ENCODE results near the gene SPRY2. TPM values are rescaled to one million over a fixed set of nuclear protein-coding genes. Genes with fewer than 3 reads are reported as not detected.

SPRY2 gene
- total and polyA plus RNA-seq, 2 of the 4 experiments (the other 2 are of a cell fraction): 21.1 to 47.9 TPM

GRCh38 chr13:80388506-80388905 is 47.6 kb upstream of the SPRY2 start:
- H3K18ac ChIP-seq (ENCODE audit: low read depth, low read length): no peak overlapping the region
- no peaks in the 10 kb centered on the region for H3K9me1 ChIP-seq (ENCODE audit: insufficient read depth, low read length)
- in situ Hi-C loops (cut with MboI; ENCODE audit: low sequenced_read_pairs) (no loop called here), dilution Hi-C loops (cut with HindIII; ENCODE audit: low sequenced_read_pairs, unreplicated experiment) (no loop called here), intact Hi-C loops (cut with micrococcal nuclease) (loop anchor here (5.0 kb wide), 1 partner anchor 474 kb away; no protein-coding TSS in a partner anchor)
- no peak overlapping the region for H2BK15ac ChIP-seq (ENCODE audit: low read depth, low read length)
- H2AK9ac ChIP-seq (replicated peaks; ENCODE audit: low read depth, low read length, poor library complexity): no peak overlapping the region
- no peak overlapping the region for H2BK5ac ChIP-seq (ENCODE audit: low read depth, low read length, poor library complexity, severe bottlenecking)
- H3K4ac ChIP-seq (ENCODE audit: low read depth, low read length): no peak overlapping the region
- ChIA-PET POLR2A (ENCODE audit: unreplicated experiment) (interaction anchor here (0.6 kb wide), 1 partner anchor 11 kb away, joined by 5 read pairs; no protein-coding TSS in a partner anchor), CTCF (no interaction called here)
- H4K5ac ChIP-seq (ENCODE audit: low read depth, low read length): no peak overlapping the region
- no peaks in the 10 kb centered on the region for H3K9me3 ChIP-seq (ENCODE audit: control insufficient read depth, insufficient read depth, low read length)
- H3K9ac ChIP-seq (ENCODE audit: low read depth, low read length): no peak overlapping the region
- no peaks in the 10 kb centered on the region; the same call in 1 of the 2 replicates for H3K27me3 ChIP-seq (ENCODE audit: control insufficient read depth, insufficient read depth, low read length)
- H3K36me3 ChIP-seq (ENCODE audit: control insufficient read depth, insufficient read depth, low read length): no peaks in the 10 kb centered on the region
- BruUV-seq (replicated peaks): no TSS peak
- H3K27ac ChIP-seq (ENCODE audit: insufficient read depth, low read length): no peak overlapping the region
- H2BK120ac ChIP-seq (ENCODE audit: low read depth, low read length): no peak overlapping the region
- no peaks in the 10 kb centered on the region for H4K20me1 ChIP-seq (ENCODE audit: insufficient read depth, low read length)
- no peaks in the 10 kb centered on the region for H3K4me1 ChIP-seq (ENCODE audit: control insufficient read depth, insufficient read depth, low read length)
- H3K56ac ChIP-seq (ENCODE audit: extremely low read depth, insufficient read depth, low read length): no peak overlapping the region
- H3K79me1 ChIP-seq (ENCODE audit: low read depth in 1 of 2, low read length in 2 of 2): no peaks in the 10 kb centered on the region
- H2AFZ ChIP-seq (replicated peaks; ENCODE audit: low read length, poor library complexity): no peak overlapping the region
- no peak overlapping the region for H2AK5ac ChIP-seq (ENCODE audit: low read depth, low read length)
- H3K4me2 ChIP-seq (ENCODE audit: low read depth, low read length): no peak overlapping the region
- H4K91ac ChIP-seq (ENCODE audit: insufficient read depth, low read depth, low read length): no peak overlapping the region
- no peak overlapping the region for H2BK20ac ChIP-seq (ENCODE audit: low read depth, low read length)
- no peak overlapping the region for H3K14ac ChIP-seq (replicated peaks; ENCODE audit: low read depth, low read length)
- H3K23ac ChIP-seq (ENCODE audit: low read depth, low read length): no peak overlapping the region
- no peak overlapping the region for H4K8ac ChIP-seq (ENCODE audit: low read depth in 2 of 2, low read length in 2 of 2)
- no peak for ATAC-seq (ENCODE audit: low read depth)
- TF ChIP-seq CTCF (conservative IDR thresholded peaks at IDR 0.05; ENCODE audit: low read depth, low read length): no peak
- TF ChIP-seq USF2 (IDR thresholded peaks at IDR 0.05; ENCODE audit: low read depth, low read length): no peak
- no peak for TF ChIP-seq CEBPB (IDR thresholded peaks at IDR 0.05; ENCODE audit: low read depth, low read length)
- no peak for TF ChIP-seq FOS (IDR thresholded peaks at IDR 0.05; ENCODE audit: low read depth, low read length)
- TF ChIP-seq SMC3 (IDR thresholded peaks at IDR 0.05; ENCODE audit: low read depth, low read length): no peak
- no peak for TF ChIP-seq BHLHE40 (IDR thresholded peaks at IDR 0.05; ENCODE audit: low read depth, low read length)
- no peak for TF ChIP-seq RAD21 (IDR thresholded peaks at IDR 0.05; ENCODE audit: low read length)
- no peak for TF ChIP-seq MAFK (IDR thresholded peaks at IDR 0.05; ENCODE audit: low read depth, low read length)
- TF ChIP-seq RCOR1 (IDR thresholded peaks at IDR 0.05; ENCODE audit: insufficient replicate concordance, low read length): no peak
- TF ChIP-seq CHD1 (IDR thresholded peaks at IDR 0.05; ENCODE audit: low read depth, low read length): no peak
- no peak for TF ChIP-seq MAZ (IDR thresholded peaks at IDR 0.05; ENCODE audit: borderline replicate concordance, low read depth, low read length)
- TF ChIP-seq ELK1 (IDR thresholded peaks at IDR 0.05; ENCODE audit: borderline replicate concordance, low read depth, low read length): no peak
- TF ChIP-seq NFE2L2 (IDR thresholded peaks at IDR 0.05; ENCODE audit: low read depth, low read length): no peak
- no peak overlapping the region for H3K4me3 ChIP-seq (ENCODE audit: insufficient read depth, low read depth, low read length)
- no CpG with 5 or more reads among the region's 7 CpGs for WGBS, 2 experiments (ENCODE audit: extremely low coverage in 2 of 2, insufficient read length in 1 of 2)
- no peak for DNase-seq
